Activated CD4-positive, alpha-beta T cell treated with anti-CD3 and anti-CD28 coated beads, Interleukin-2, Interleukin-4, amounts not matched to agents 100 ng/mL and 50 ng/mL, durations not matched to agents 16 hours and 8 hours (primary cell): ENCODE data around the gene LRCH3.
A peak's percentile ranks its signal among the peaks of the same experiment; 100 is the strongest.
"Not testable (repeated sequence)": the region's sequence is repeated elsewhere in the genome, so short reads cannot be mapped to it uniquely, and the experiment has no call there.

Experiments
- DNase-seq: peaks from one replicate; pipeline ENCODE4 v3.0.0-alpha.2; 2020; ENCODE audit warnings: low spot score

LRCH3 gene

GRCh38 chr3:197886052-197886451, 95.0 kb downstream of the LRCH3 start:
- DNase-seq: not testable (repeated sequence)

- DNase-seq: not testable (repeated sequence)
These were observed 96.5 kb downstream of the LRCH3 start for GRCh38 chr3:197887430-197888053.

GRCh38 chr3:197888511-197888910, 97.5 kb downstream of the LRCH3 start:
- DNase-seq: no peak

- DNase-seq: peak; percentile 3
These were observed 98.3 kb downstream of the LRCH3 start for GRCh38 chr3:197889204-197889930.

- no peak for DNase-seq
These were observed 99.6 kb downstream of the LRCH3 start for GRCh38 chr3:197890693-197891092.

GRCh38 chr3:197892162-197892561, 101.1 kb downstream of the LRCH3 start:
- DNase-seq: no peak

- DNase-seq: no peak
These were observed 105.4 kb downstream of the LRCH3 start for GRCh38 chr3:197896421-197896820.

GRCh38 chr3:197899833-197900478, 108.9 kb downstream of the LRCH3 start:
- no peak for DNase-seq

- DNase-seq: no peak
These were observed 110.6 kb downstream of the LRCH3 start for GRCh38 chr3:197901626-197902025.

- peak; percentile 94 for DNase-seq
These were observed 115.2 kb downstream of the LRCH3 start for GRCh38 chr3:197906023-197906849.

GRCh38 chr3:197906850-197907187, 115.8 kb downstream of the LRCH3 start:
- no peak for DNase-seq

- DNase-seq: peak; percentile 4
These were observed 116.1 kb downstream of the LRCH3 start for GRCh38 chr3:197907196-197907595.

- not testable (repeated sequence) for DNase-seq
These were observed 117.5 kb downstream of the LRCH3 start for GRCh38 chr3:197908550-197908949.

- DNase-seq: no peak
These were observed 118.1 kb downstream of the LRCH3 start for GRCh38 chr3:197908957-197909701.

- peak; percentile 17 for DNase-seq
These were observed 121.9 kb downstream of the LRCH3 start for GRCh38 chr3:197912741-197913476.

GRCh38 chr3:197913641-197914380, 122.8 kb downstream of the LRCH3 start:
- peak; percentile 14 for DNase-seq

- DNase-seq: peak; percentile 53
These were observed 130.6 kb downstream of the LRCH3 start for GRCh38 chr3:197921429-197922275.

- DNase-seq: no peak
These were observed 135.4 kb downstream of the LRCH3 start for GRCh38 chr3:197926418-197926817.

GRCh38 chr3:197927578-197927977, 136.5 kb downstream of the LRCH3 start:
- DNase-seq: not testable (repeated sequence)
